ENCODE measurements around the gene IFT20. TPM values are rescaled to one million over a fixed set of nuclear protein-coding genes. Genes with fewer than 3 reads are reported as not detected.
"Not testable (repeated sequence)": the region's sequence is repeated elsewhere in the genome, so short reads cannot be mapped to it uniquely, and the experiment has no call there.

IFT20 gene
- total and polyA plus RNA-seq, 12 donors: 8.5 to 38.2 (median 11.2) TPM

- no peak for DNase-seq
- Histone ChIP-seq H3K36me3 (peaks cover 3 to 57% (median 51%) of the 10 kb centered on the region in 9 donors), H3K9me3 (no peaks in the 10 kb centered on the region), H3K27ac (peak overlapping the region in 9 of 10 donors; percentile 38 to 99 (median 98)), H3K4me1 (peaks cover 11 to 58% (median 47%) of the 10 kb centered on the region in 9 donors), H3K27me3 (no peaks in the 10 kb centered on the region), H3K4me3 (no peak overlapping the region)
- no peak for ATAC-seq
- WGBS, 2 donors: 93 to 94% methylated on average over 14 to 15 of the region's 15 CpGs
- intact Hi-C loops (cut with DNase I): loop anchor here in 3 of 10 donors (1.0 to 10.0 kb wide), 5 partner anchors 18 to 615 kb away; partner anchors contain the start of genes NLK (in 2 of the 3), PHF12 (in 2 of the 3) and POLDIP2 (in 1 of the 3)
- no peak for TF ChIP-seq CTCF (IDR thresholded peaks at IDR 0.05)
Observed at GRCh38 chr17:28339431-28339830, 4.2 kb upstream of the IFT20 start.

- H3K27ac ChIP-seq: peak overlapping the region; percentile 37 to 99 (median 98)
- 67 to 80% methylated on average over 8 of the region's 8 CpGs for WGBS, 2 donors
- ATAC-seq, H3K9me3 ChIP-seq, H3K27me3 ChIP-seq, DNase-seq: not testable (repeated sequence)
- peak overlapping the region in 5 of 10 donors; percentile 7 to 94 (median 31) for H3K4me3 ChIP-seq
- peaks cover 15 to 59% (median 53%) of the 10 kb centered on the region in 9 donors for H3K4me1 ChIP-seq
- peaks cover 3 to 51% (median 44%) of the 10 kb centered on the region in 9 donors for H3K36me3 ChIP-seq
- intact Hi-C loops (cut with DNase I): loop anchor here in 3 of 10 donors (1.0 to 10.0 kb wide), 5 partner anchors 19 to 616 kb away; partner anchors contain the start of genes NLK (in 2 of the 3), PHF12 (in 2 of the 3) and POLDIP2 (in 1 of the 3)
Observed at GRCh38 chr17:28338769-28339212, 3.5 kb upstream of the IFT20 start.

- intact Hi-C loops (cut with DNase I): loop anchor here in 2 of 10 donors (5.0 to 10.0 kb wide), 4 partner anchors 293 to 617 kb away; partner anchors contain the start of genes NLK (in 2 of the 2) and PHF12 (in 2 of the 2)
- ATAC-seq (peak in 3 of 8 donors; percentile 5 to 17 (median 6)), DNase-seq (peak in 1 of 2 donors; percentile 83)
- peak overlapping the region in 7 of 10 donors; percentile 11 to 94 (median 85) for H3K4me3 ChIP-seq
- no peaks in the 10 kb centered on the region for H3K9me3 ChIP-seq
- WGBS, 2 donors: 29 to 35% methylated on average over 5 of the region's 5 CpGs
- H3K27me3 ChIP-seq: no peaks in the 10 kb centered on the region
- H3K27ac ChIP-seq: peak overlapping the region; percentile 37 to 99 (median 98)
- H3K36me3 ChIP-seq: peaks cover under 1 to 45% (median 39%) of the 10 kb centered on the region in 9 donors
- TF ChIP-seq CTCF (IDR thresholded peaks at IDR 0.05): peak in 2 of 9 donors; percentile 11 to 19
- H3K4me1 ChIP-seq: peaks cover 15 to 62% (median 59%) of the 10 kb centered on the region in 9 donors
Observed at GRCh38 chr17:28338056-28338768, 2.9 kb upstream of the IFT20 start.

- WGBS, 2 donors: 4% methylated on average over 29 of the region's 29 CpGs
- TF ChIP-seq CTCF (IDR thresholded peaks at IDR 0.05): no peak
- H3K4me1 ChIP-seq: peaks cover 15 to 64% (median 59%) of the 10 kb centered on the region in 9 donors
- no peaks in the 10 kb centered on the region for H3K27me3 ChIP-seq
- H3K27ac ChIP-seq: peak overlapping the region; percentile 90 to 99 (median 98)
- peak; percentile 18 to 68 (median 46) for ATAC-seq
- H3K9me3 ChIP-seq: no peaks in the 10 kb centered on the region
- peak overlapping the region; percentile 74 to 95 (median 88) for H3K4me3 ChIP-seq
- intact Hi-C loops (cut with DNase I): loop anchor here in 3 of 10 donors (1.0 to 10.0 kb wide), 7 partner anchors 17 to 619 kb away; partner anchors contain the start of genes NLK (in 2 of the 3), PHF12 (in 2 of the 3), POLDIP2 (in 2 of the 3) and TMEM97 (in 2 of the 3)
- H3K36me3 ChIP-seq: peaks cover 0 to 40% (median 26%) of the 10 kb centered on the region in 9 donors
- DNase-seq: peak in 1 of 2 donors; percentile 85
Observed at GRCh38 chr17:28335959-28336871, 943 bp upstream of the IFT20 start.
